Liver (tissue), 9 donors: ENCODE data around the gene C10orf67. TPM values are rescaled to one million over a fixed set of nuclear protein-coding genes. Genes with fewer than 3 reads are reported as not detected.
"Not testable (repeated sequence)": the region's sequence is repeated elsewhere in the genome, so short reads cannot be mapped to it uniquely, and the experiment has no call there.

Experiments
- DNase-seq: peaks from one replicate; pipeline ENCODE4 v3.0.0-alpha.2; 2017; ENCODE audit warnings: low spot score
- H3K27ac ChIP-seq, 2 donors: one replicate each; pipeline ENCODE4 v1.7.0; 2013; ENCODE audit warnings: inconsistent platforms in 2 of 2, low read length in 2 of 2, control low read depth in 1 of 2, low read depth in 1 of 2, mild to moderate bottlenecking in 1 of 2
- H3K27me3 ChIP-seq, 4 donors: one replicate each; pipeline versions ENCODE4 v1.6.1 to v1.7.0; 2013; ENCODE audit warnings: low read length in 3 of 4, inconsistent platforms in 1 of 4, mild to moderate bottlenecking in 1 of 4, moderate library complexity in 1 of 4; ENCODE audit not compliant: control insufficient read depth in 4 of 4, insufficient read depth in 4 of 4
- H3K36me3 ChIP-seq, 4 donors: one replicate each; pipeline versions ENCODE4 v1.6.1 to v1.7.0; 2013; ENCODE audit warnings: low read length in 3 of 4, mild to moderate bottlenecking in 3 of 4, low read depth in 1 of 4, moderate library complexity in 1 of 4; ENCODE audit not compliant: control insufficient read depth in 4 of 4, insufficient read depth in 3 of 4
- H3K4me1 ChIP-seq, 4 donors: one replicate each; pipeline versions ENCODE4 v1.6.1 to v1.7.0; 2013; ENCODE audit warnings: low read length in 3 of 4, mild to moderate bottlenecking in 3 of 4, moderate library complexity in 1 of 4; ENCODE audit not compliant: control insufficient read depth in 4 of 4, insufficient read depth in 4 of 4
- H3K4me3 ChIP-seq, 3 donors: one replicate each; pipeline versions ENCODE4 v1.6.1 to v1.7.0; 2013; ENCODE audit warnings: low read length in 3 of 3, control low read depth in 1 of 3, low read depth in 1 of 3, mild to moderate bottlenecking in 1 of 3
- H3K9ac ChIP-seq, 2 donors: one replicate each; pipeline ENCODE4 v1.7.0; 2013; ENCODE audit warnings: low read length in 2 of 2, mild to moderate bottlenecking in 2 of 2, moderate library complexity in 2 of 2, control low read depth in 1 of 2, low read depth in 1 of 2
- H3K9me3 ChIP-seq, 4 donors: one replicate each; pipeline versions ENCODE4 v1.6.1 to v1.7.0; 2013; ENCODE audit warnings: low read length in 3 of 4; ENCODE audit not compliant: control insufficient read depth in 4 of 4
- ATF3 ChIP-seq: IDR thresholded peaks from 2 replicates; pipeline ENCODE4 v1.6.1; 2016; ENCODE audit warnings: antibody characterized with exemption
- CTCF ChIP-seq: fragments of 150-350 bp; IDR thresholded peaks from 2 replicates; pipeline ENCODE4 v1.5.1; 2017; ENCODE audit warnings: improper control_type of control experiment, low read depth, low read length; ENCODE audit not compliant: missing input control
- EGR1 ChIP-seq, 2 donors: IDR thresholded peaks; 2 replicates each; pipeline ENCODE4 v1.6.1; 2016 to 2018; ENCODE audit warnings: antibody characterized with exemption in 2 of 2, low read depth in 2 of 2
- FOXA1 ChIP-seq: IDR thresholded peaks from 2 replicates; pipeline ENCODE4 v1.6.1; 2016; ENCODE audit warnings: antibody characterized with exemption
- FOXA2 ChIP-seq: IDR thresholded peaks from 2 replicates; pipeline ENCODE4 v1.6.1; 2016; ENCODE audit warnings: antibody characterized with exemption
- GABPA ChIP-seq, 2 donors: IDR thresholded peaks in 1 of 2; conservative IDR thresholded peaks in 1 of 2; 2 replicates each; pipeline ENCODE4 v1.6.1; 2016; ENCODE audit warnings: antibody characterized with exemption in 2 of 2, mild to moderate bottlenecking in 1 of 2, moderate library complexity in 1 of 2
- HNF4A ChIP-seq, 2 donors: conservative IDR thresholded peaks; 2 replicates each; pipeline ENCODE4 v1.6.1; 2016; ENCODE audit warnings: antibody characterized with exemption in 2 of 2, mild to moderate bottlenecking in 2 of 2
- HNF4G ChIP-seq: IDR thresholded peaks from 2 replicates; pipeline ENCODE4 v1.6.1; 2016; ENCODE audit warnings: antibody characterized with exemption
- JUND ChIP-seq, 2 donors: IDR thresholded peaks; 2 replicates each; pipeline ENCODE4 v1.6.1; 2016; ENCODE audit warnings: antibody characterized with exemption in 2 of 2
- MAX ChIP-seq: IDR thresholded peaks from 2 replicates; pipeline ENCODE4 v1.6.1; 2016; ENCODE audit warnings: antibody characterized with exemption
- NR2F2 ChIP-seq: IDR thresholded peaks from 2 replicates; pipeline ENCODE4 v1.6.1; 2016; ENCODE audit warnings: antibody characterized with exemption
- RAD21 ChIP-seq, 2 donors: IDR thresholded peaks; 2 replicates each; pipeline ENCODE4 v1.6.1; 2016; ENCODE audit warnings: antibody characterized with exemption in 2 of 2, mild to moderate bottlenecking in 2 of 2
- REST ChIP-seq: IDR thresholded peaks from 2 replicates; pipeline ENCODE4 v1.6.1; 2016; ENCODE audit warnings: antibody characterized with exemption, mild to moderate bottlenecking
- RXRA ChIP-seq, 2 donors: IDR thresholded peaks; 2 replicates each; pipeline ENCODE4 v1.6.1; 2017 to 2018; ENCODE audit warnings: antibody characterized with exemption in 2 of 2, mild to moderate bottlenecking in 1 of 2
- SP1 ChIP-seq: IDR thresholded peaks from 2 replicates; pipeline ENCODE4 v1.6.1; 2018; ENCODE audit warnings: antibody characterized with exemption, mild to moderate bottlenecking
- TAF1 ChIP-seq: conservative IDR thresholded peaks from 2 replicates; pipeline ENCODE4 v1.6.1; 2016; ENCODE audit warnings: antibody characterized with exemption, mild to moderate bottlenecking
- YY1 ChIP-seq: IDR thresholded peaks from 2 replicates; pipeline ENCODE4 v1.6.1; 2016; ENCODE audit warnings: antibody characterized with exemption, mild to moderate bottlenecking
- ZBTB33 ChIP-seq: IDR thresholded peaks from 2 replicates; pipeline ENCODE4 v1.6.1; 2016; ENCODE audit warnings: antibody characterized with exemption
- WGBS: extraction: QIAGEN DNeasy Blood & Tissue Kit; methylation state at CpG from one replicate; pipeline ENCODE4 v1.1.7; 2013; 5-methylcytosine and 5-hydroxymethylcytosine counted together
- polyA plus RNA-seq, 2 donors: library from polyadenylated mRNA; stranded (reverse) in 1 of 2; unstranded in 1 of 2; fragments of 200-250 nt in 1 of 2; fragments of >200 nt in 1 of 2; fragmentation: Nextera tagmentation in 1 of 2; extraction: Ambion mirVana in 1 of 2; gene quantifications; one replicate each; pipeline versions ENCODE4 v1.2.1 to v1.2.3, GENCODE V29; 2013 to 2015
- total RNA-seq, 2 donors: library from RNA; depleted of rRNA; stranded (reverse); fragments of >200 nt; gene quantifications; one replicate each; pipeline ENCODE4 v1.2.3, GENCODE V29; 2014
- donor health status: healthy.
- donor health status: healthy.
- donor health status: healthy.
- donor health status: healthy.
- donor health status: healthy.

The C10orf67 gene
- total and polyA plus RNA-seq, 4 donors: 0.02 TPM; not detected in 3

- TF ChIP-seq HNF4G (no peak), GABPA (IDR thresholded peaks at IDR 0.05 in 1 of 2, conservative IDR thresholded peaks at IDR 0.05 in 1 of 2) (no peak), RXRA (IDR thresholded peaks at IDR 0.05) (no peak), MAX (no peak), EGR1 (IDR thresholded peaks at IDR 0.05; ENCODE audit: low read depth in 2 of 2) (no peak), SP1 (no peak), TAF1 (no peak)
- Histone ChIP-seq H3K27me3 (no peaks in the 10 kb centered on the region), H3K27ac (no peak overlapping the region), H3K9me3 (no peaks in the 10 kb centered on the region), H3K36me3 (no peaks in the 10 kb centered on the region), H3K4me3 (no peak overlapping the region), H3K9ac (no peak overlapping the region), H3K4me1 (no peaks in the 10 kb centered on the region)
- 86% methylated on average over 2 of the region's 2 CpGs for WGBS
- DNase-seq: no peak
Observed at GRCh38 chr10:23391821-23392220, 47.2 kb upstream of the C10orf67 start.

- Histone ChIP-seq H3K27me3 (no peaks in the 10 kb centered on the region), H3K9ac (no peak overlapping the region), H3K4me1 (no peaks in the 10 kb centered on the region), H3K36me3 (no peaks in the 10 kb centered on the region), H3K9me3 (no peaks in the 10 kb centered on the region), H3K4me3 (no peak overlapping the region), H3K27ac (no peak overlapping the region)
- DNase-seq: no peak
- WGBS: 92% methylated on average over 4 of the region's 4 CpGs
- TF ChIP-seq FOXA1 (no peak), JUND (IDR thresholded peaks at IDR 0.05) (no peak), REST (no peak), SP1 (no peak), TAF1 (no peak), ATF3 (no peak), EGR1 (IDR thresholded peaks at IDR 0.05; ENCODE audit: low read depth in 2 of 2) (no peak), YY1 (no peak), MAX (no peak), RXRA (IDR thresholded peaks at IDR 0.05) (no peak), RAD21 (IDR thresholded peaks at IDR 0.05) (no peak), FOXA2 (no peak), CTCF (no peak), ZBTB33 (no peak), HNF4A (conservative IDR thresholded peaks at IDR 0.05) (no peak), GABPA (IDR thresholded peaks at IDR 0.05 in 1 of 2, conservative IDR thresholded peaks at IDR 0.05 in 1 of 2) (no peak), NR2F2 (no peak), HNF4G (no peak)
Observed at GRCh38 chr10:23390809-23391208, 46.2 kb upstream of the C10orf67 start.

GRCh38 chr10:23390408-23390807 lies 45.8 kb upstream of the C10orf67 start:
- 92% methylated on average over 10 of the region's 10 CpGs for WGBS
- H3K27ac ChIP-seq: not testable (repeated sequence)

GRCh38 chr10:23387516-23387915 lies 42.9 kb upstream of the C10orf67 start:
- H3K9ac ChIP-seq, H3K27ac ChIP-seq, H3K36me3 ChIP-seq, H3K27me3 ChIP-seq, H3K4me1 ChIP-seq, H3K9me3 ChIP-seq, DNase-seq, H3K4me3 ChIP-seq: not testable (repeated sequence)
- WGBS: 94% methylated on average over 3 of the region's 3 CpGs

More at GRCh38 chr10:23390408-23390807, 45.8 kb upstream of the C10orf67 start:
- H3K27me3 ChIP-seq, H3K36me3 ChIP-seq, H3K4me1 ChIP-seq, H3K4me3 ChIP-seq, H3K9me3 ChIP-seq, DNase-seq, H3K9ac ChIP-seq: not testable (repeated sequence)
